Loucy (cell line): Measurements from ENCODE around the gene FADS3.

Experiments used
- CTCF ChIP-seq: fragments of 200-600 bp; sonication (generic); conservative IDR thresholded peaks from 2 replicates; pipeline ENCODE4 v1.5.1; 2014; ENCODE audit warnings: mild to moderate bottlenecking, antibody characterized with exemption, low read length
- EZH2phosphoT487 ChIP-seq: fragments of 200-600 bp; IDR thresholded peaks from 2 replicates; pipeline ENCODE4 v1.6.1; 2018; ENCODE audit warnings: antibody characterized with exemption, mild to moderate bottlenecking, moderate library complexity, borderline replicate concordance

DNA sequence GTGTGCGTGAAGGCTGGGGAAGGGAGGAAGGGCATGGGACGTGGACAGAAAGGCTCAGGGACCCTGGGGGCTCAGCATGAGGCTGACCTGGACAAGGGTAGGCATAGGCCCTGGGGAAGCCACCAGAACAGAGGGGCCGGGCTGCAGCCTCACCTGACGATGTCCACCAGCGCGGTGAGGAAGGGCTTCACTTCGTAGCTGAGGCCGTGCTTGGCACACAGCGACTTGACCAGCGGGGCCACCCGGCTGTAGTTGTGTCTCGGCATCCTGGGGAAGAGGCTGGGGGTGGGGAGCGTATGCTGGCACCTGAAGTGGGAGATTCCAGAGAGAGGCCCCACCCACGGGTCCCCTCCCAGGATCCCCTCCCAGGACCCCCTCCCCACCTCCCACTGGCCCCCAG, 15.6 kb downstream of the FADS3 start:
- no peak for TF ChIP-seq CTCF
- no peak for TF ChIP-seq EZH2phosphoT487
